Measurements from ENCODE around the gene EPHB1. TPM values are rescaled to one million over a fixed set of nuclear protein-coding genes. Genes with fewer than 3 reads are reported as not detected.

Gene EPHB1
- polyA plus RNA-seq, 3 donors = 5.0 to 6.8 (median 6.2) TPM

DNA sequence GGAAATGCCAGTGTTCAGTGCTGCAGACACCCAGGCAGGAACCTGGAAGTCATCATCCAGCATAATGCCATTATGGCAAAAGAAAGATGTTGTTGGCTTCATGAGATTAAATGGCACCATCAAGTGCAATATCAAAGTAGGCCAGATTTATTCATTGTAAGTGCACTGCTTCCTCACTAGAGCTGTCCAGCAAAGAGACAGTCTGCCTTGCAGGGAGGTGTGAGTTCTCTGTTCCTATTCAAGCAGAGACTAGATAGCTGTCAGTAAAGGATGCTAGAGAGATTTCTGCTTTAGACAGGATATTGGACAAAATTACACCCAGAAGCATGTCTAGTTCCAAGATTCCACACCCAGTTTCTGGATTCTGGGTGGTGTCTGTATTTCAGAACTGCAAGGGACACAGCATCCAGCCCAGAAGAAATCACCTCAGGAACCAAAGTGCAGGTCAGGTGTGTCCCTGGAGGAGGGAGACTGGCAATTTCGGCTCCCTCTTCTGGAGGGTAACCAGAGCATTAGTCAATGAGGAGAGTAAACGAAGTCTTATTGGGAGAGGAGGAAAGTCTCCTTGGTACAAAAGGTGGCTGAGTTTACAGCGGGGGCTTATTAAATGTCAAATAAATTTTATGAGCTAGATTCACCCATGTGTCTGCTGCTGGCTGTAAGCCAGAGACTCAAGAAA, 377.3 kb downstream of the EPHB1 start:
- DNase-seq (ENCODE audit: low read depth in 3 of 3, low spot score in 2 of 3) = no peak

DNA sequence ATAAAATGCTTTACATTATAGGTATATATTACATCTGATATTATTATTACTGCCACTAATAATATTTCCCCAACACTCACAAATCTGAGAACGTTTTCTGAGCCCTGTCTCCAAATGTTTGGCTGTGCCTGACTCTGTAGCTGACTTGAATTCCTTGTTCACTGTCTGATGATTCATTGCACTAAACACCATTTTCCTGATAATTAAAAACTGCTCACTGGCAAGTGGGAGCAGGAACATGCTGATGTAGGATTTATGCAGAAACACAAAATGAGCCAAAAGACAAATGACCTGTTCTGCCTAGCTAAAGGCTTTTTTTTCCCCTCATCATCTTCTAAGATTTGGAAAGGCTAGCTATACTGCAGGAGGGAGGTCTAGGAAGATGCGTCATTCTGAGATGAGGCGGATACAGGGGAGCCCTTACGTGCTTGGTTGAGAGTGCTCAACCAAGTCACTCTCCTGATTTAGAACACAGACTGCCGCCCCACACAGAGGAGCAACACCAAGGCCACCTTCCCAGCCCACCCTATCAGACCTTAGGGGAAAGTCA, 380.7 kb downstream of the EPHB1 start:
- DNase-seq (ENCODE audit: low read depth in 3 of 3, low spot score in 2 of 3) = no peak

DNA sequence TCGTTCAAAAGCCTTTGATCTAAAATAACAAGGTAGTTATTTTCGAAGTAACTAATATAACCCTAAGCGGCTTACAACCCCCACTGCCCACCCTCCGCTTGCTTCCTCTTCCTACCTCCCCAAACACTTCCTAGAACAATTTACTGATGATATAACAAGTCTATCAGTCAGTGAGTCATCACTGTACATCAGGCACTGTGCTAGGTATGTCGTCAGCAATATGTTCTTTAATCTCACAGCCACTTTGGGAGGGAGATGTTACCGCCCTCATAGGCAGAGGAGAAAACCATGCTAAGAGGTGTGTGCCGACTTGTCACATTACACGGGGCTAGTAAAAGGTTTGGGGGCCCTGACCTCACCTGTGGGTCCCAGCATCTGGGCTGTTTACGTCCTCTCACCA, 381.8 kb downstream of the EPHB1 start:
- DNase-seq (ENCODE audit: low read depth in 3 of 3, low spot score in 2 of 3) = no peak

DNA sequence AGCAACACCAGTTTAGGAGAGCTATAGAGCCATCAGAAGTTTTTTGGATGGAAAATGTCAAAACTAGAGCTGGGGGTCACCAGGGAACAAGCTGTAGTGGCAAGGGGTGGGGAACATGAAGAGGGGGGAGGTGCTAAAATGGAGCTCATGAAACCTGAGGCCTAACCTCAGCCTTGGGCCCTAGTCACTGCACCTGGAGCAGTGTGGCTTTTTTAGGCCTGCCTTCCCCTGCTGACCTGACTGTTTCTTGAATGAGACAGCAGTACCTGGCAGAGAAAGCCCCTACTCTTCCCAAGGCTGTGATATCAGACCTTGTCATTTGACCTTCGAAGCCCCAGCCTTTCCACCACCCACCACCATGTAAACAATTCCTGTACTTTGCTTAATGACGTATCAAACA, 383.5 kb downstream of the EPHB1 start:
- no peak for DNase-seq (ENCODE audit: low read depth in 3 of 3, low spot score in 2 of 3)

DNA sequence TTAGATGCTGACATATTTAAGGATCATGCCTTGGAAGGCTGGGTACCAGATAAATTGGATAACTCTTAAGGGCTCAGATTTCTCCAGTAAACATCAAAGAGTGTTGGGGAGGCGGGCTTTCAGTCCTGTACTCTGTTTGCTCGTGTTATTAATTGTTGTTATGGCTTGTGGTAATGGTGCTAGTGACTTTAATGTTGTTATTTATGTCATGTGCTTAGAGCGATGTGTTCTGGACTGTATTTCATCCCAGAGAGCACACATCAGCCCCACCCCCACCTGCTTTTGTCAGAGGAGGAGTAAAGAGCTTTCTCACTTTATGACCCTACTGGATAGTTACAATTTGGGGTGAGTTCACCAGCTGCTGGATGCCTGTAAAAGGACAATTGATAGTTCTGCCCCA, 386.3 kb downstream of the EPHB1 start:
- DNase-seq (ENCODE audit: low read depth in 3 of 3, low spot score in 2 of 3) = no peak

DNA sequence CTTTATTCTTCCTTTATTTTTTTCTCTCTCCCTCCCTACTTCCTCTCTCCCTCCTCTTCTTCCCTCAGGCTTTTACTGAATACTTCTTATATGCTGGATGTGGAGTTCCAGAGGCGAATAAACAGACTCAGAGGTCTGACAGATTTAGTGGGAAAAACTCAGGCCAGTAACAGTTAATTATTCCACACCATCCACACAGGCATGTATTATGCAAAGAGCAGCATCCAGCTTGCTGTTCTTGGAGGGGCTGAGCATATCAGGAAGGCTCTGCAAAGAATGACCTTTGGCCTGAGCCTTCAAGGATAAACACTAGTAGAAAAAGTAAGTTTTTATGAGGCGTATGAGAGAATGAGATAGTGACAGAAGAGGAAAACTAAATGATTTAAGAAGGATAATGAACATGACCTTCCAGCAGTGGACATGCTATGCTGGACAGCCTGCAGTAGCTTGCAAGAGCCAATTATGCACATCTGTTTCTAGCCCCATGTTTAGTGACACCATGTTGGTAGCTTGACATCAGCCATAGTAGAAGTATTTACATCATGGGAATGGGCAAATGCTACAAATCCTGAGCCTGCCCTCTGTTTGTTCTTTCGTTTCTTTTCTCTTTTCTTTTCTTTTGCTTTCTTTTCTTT, 387.4 kb downstream of the EPHB1 start:
- no peak for DNase-seq (ENCODE audit: low read depth in 3 of 3, low spot score in 2 of 3)

DNA sequence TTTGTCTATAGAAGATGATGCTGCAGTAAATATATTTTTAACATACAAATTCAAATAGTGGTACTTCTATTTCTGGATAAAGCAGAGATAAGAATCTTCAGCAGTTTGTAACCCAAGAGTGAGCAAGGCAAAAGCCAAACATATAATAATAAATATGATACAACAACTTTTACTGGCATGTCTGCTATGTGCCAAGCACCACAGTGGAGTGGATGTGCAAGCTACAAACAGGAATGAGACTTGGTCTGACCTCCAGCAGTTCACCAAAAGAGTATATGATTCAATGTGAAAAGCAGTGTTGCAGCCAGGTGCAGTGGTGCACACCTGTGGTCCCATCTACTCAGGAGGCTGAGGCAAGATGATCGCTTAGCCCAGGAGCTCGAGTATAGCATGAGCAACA, 395.6 kb downstream of the EPHB1 start:
- no peak for DNase-seq (ENCODE audit: low read depth in 3 of 3, low spot score in 2 of 3)

DNA sequence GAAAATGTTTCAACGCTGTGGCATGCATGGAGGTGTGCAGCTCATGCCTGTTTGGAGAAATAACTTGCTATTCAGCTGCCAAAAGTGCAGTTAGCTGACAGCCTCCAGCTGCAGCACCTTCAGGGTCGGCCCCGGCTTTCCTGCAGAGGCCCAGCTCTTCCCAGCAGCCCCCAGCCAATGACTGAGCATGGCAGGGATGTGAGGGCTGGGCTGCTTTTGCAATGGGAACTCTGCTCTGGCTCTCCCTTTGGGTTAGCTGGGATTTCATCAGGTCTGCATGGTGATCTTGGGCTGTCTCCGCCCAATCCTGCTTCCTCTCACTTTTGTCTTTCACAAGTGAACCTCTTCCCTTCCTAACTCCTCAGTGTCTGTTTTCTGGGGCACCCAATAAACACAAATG, 396.6 kb downstream of the EPHB1 start:
- DNase-seq (ENCODE audit: low read depth in 3 of 3, low spot score in 2 of 3) = no peak

DNA sequence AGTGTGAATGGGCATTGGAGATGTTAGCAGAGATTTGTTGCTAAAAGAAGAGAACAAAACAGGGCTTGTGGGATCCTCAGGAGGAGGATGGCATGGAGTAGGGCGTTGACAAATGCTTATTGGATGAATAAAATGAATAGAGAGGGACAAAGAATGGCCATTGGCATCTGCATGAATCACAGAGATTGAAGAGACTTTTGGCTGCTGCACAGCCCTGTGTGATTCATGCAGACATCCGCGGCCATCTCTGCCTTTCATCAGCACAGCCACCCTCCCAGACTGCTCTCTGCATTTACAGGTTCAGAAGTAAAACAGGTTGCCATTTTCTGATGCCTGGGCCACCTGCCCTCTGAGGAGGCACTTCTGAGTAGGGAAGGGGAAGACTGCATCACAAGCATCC, 397.9 kb downstream of the EPHB1 start:
- no peak for DNase-seq (ENCODE audit: low read depth in 3 of 3, low spot score in 2 of 3)

DNA sequence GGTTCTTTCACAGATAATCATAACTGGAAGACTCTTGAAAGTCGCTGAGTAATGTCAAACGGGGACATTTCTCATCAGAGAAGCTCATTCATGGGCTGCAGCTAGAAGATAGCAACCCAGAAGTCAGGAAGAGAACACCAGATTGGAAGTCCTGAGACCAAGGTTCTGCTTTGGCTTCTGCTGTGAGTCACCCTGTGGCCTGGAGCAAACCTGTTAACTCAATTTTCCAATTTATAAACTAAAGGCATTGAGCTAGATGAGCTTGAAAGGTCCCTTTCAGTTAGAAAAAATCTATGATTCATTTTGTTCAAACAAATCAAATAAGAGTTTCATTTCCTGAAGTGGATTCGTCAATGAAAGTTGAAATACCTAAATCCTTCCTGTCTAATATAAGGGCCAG, 402.2 kb downstream of the EPHB1 start:
- DNase-seq (ENCODE audit: low read depth in 3 of 3, low spot score in 2 of 3) = no peak

DNA sequence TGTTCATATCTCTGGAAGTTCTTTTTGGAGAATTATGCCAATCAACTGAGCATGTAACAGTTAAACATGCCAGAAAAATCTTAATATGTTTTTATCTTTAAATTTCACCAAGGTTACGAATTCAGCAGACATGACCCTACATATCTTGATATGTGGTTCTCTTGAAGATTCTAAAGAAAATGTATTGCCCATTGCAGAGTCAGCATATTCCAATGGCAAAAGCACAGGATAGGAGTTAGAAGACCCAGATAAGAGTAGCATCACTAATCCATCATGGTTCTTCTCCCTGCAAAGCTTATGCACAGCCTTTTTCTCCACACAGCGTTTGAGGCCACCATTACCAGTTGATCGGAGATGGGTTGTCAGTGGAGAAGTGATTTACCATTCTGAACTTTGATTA, 402.8 kb downstream of the EPHB1 start:
- DNase-seq (ENCODE audit: low read depth in 3 of 3, low spot score in 2 of 3) = no peak

DNA sequence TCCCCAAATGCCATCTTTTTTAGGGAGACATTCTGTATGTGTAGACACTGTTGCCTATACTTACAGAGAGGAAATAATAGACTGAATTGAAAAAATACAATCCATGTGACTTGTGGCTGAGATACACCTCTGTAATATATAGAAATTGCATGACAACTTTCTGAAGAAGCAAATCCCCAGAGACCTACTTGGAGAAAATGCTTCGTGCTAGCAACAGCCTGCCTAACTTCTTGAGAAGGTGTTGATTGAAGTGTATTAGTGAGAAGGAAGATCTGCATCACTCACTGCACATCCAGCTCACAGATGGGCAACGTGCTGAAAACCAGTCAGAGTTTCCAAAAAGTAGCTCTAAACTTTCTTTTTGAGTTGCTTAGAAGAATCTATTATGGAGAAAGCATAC, 404.1 kb downstream of the EPHB1 start:
- no peak for DNase-seq (ENCODE audit: low read depth in 3 of 3, low spot score in 2 of 3)

DNA sequence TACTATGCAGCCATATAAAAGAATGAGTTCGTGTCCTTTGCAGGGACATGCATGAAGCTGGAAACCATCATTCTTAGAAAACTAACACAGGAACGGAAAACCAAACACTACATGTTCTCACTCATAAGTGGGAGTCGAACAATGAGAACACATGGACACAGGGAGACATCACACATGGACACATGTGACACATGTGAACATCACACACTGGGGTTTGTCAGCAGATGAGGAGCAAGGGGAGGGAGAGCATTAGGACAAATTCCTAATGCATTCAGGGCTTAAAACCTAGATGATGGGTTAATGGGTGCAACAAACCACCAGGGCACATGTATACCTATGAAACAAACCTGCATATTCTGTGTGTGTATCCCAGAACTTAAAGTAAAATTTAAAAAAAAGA, 408.0 kb downstream of the EPHB1 start:
- DNase-seq (ENCODE audit: low read depth in 3 of 3, low spot score in 2 of 3) = no peak

DNA sequence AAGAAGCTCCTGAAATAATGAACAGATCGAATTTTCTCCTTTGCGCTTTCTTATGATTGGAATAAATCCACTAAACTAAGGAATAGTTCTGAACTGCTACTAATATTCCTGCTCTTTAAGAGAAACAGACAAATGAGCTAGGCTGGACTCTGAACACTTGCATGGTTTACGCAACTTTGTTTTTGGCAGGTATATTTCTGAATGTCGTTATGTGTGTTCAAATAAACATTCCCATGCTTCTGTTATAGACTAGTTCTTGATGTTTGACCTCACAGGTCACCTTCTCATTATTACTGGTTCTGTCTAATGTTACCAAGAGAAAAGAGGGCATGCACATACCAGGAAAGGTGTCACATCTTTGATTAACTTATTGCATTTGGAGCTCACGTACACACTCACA, 418.2 kb downstream of the EPHB1 start:
- DNase-seq (ENCODE audit: low read depth in 3 of 3, low spot score in 2 of 3) = no peak

DNA sequence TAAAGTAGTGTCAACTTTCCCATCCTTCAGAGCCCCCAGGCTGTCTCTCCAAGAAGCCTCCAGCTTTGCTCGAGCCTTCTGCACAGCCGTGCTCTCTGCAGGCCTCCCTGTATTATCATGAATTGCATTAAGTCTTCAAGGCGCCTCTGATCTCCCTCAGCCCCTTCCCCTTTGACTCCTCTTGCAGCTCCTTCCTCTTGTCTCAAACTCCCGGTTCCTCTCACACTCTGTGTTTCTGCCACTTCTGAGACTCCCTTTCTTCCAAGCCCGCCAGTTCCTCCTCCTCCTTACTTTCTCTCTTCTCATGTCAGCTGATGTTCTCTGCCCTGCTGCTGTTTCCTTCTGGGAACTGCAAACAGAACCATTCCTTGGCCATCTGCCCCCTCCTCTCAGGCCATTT, 418.8 kb downstream of the EPHB1 start:
- no peak for DNase-seq (ENCODE audit: low read depth in 3 of 3, low spot score in 2 of 3)

DNA sequence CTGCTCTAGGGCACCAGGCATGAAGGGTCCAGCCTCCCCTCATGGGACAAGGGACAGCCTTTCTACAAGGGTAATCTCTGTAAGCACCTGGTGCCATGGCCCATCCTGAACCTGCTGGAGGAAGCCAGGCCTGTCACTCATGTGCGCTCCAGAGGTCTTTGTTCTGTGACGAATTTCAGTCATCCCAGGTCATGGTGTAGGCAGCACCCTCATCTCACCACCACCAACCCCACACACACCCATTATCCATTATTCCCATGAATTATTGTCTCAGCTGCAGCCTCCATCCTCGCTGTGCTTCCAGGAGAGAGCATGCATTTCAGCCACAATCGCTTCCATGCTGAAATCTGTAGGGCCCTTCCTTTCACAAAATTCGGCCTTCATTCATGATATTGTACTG, 419.3 kb downstream of the EPHB1 start:
- DNase-seq (ENCODE audit: low read depth in 3 of 3, low spot score in 2 of 3) = no peak

DNA sequence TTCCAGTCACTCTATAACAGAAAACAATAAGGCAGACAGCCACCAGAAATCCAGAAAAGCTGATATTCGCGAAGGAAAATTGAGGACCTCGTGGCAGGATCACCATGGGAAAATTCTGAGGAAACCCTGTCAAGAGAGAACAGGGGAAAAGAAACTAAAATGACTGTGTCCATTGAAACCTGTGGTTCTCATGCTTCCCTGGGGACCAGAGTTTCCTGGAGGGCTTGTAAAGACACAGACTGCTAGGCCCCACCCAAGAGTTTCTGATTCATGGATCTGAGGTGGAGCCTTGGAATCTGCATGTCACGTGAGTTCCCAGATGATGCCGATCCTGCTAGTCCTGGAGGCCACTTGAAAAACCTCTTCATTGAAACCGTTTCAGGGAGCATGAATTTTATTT, 420.5 kb downstream of the EPHB1 start:
- no peak for DNase-seq (ENCODE audit: low read depth in 3 of 3, low spot score in 2 of 3)

DNA sequence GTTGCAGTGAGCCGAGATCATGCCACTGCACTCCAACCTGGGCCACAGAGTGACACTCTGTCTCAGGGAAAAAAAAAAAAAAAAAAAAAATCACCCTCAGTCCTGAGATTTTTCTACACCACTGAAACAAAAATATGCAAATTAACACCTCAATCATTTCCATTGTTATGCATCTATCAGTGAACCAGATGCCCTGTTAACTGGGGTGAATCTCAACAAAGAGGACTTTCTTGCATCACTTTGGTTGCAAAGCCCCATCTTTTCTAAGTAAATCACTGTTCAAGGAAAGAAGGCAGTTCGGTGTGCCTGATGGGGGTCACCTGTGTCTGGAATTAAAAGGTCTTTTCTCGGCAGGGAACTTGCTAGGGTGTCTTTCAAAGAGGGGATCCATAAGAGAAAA, 421.6 kb downstream of the EPHB1 start:
- no peak for DNase-seq (ENCODE audit: low read depth in 3 of 3, low spot score in 2 of 3)

DNA sequence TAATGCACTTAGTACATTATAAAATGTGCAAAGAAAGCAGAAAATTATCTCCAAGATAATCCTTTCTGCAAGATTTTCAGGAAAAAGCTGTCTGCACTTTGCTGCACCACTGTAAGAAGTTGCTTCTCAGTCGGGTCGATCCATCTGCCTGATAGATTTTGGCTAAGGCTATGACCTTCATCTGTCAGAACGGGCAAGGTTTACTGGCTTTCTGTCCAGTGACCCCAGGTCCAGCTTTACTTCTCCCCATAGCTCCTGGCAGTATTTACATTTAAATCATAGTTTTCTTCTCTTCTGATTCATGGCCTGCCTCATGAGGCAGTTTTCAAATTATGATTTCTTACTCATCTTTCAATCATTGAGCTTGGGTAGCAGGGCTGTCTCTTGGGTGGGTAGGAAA, 422.7 kb downstream of the EPHB1 start:
- DNase-seq (ENCODE audit: low read depth in 3 of 3, low spot score in 2 of 3) = no peak

DNA sequence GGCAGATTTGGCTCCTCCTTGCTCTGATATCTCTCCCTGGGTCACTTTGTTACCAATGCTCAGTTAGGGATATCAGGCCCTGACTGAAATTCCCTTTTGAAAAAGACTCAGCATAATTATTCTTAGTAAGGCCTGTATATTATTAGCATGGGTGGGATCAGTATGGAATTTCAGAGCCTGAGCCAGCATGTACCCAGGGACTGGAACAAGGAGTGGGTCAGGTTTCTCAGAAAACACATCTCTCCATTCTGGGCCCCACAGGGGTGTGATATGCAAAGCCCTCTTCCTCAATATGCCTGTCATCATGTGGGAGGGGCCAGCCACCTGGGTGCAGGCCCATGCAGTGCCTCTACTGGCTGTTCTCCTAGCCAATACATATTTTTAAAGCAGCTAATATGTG, 423.2 kb downstream of the EPHB1 start:
- DNase-seq (ENCODE audit: low read depth in 3 of 3, low spot score in 2 of 3) = no peak

DNA sequence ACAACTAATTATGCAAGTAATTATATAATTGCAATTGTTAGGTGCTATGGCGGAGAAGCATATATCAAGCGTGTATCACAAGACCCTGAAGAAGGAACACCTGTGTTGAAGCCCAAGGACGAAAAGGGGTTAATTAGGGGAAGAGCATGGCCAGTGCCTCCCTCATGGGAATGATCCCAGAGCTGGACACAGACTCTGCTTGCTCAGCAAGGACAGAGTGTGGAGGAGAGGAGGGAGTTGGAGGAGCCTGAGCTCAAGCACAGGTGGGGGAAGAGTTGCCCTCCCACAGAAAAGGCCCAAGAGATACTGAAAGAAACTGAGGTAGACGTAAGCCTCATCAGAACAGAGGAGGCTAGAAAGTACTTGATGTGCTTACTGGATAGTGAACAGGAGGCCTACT, 423.7 kb downstream of the EPHB1 start:
- DNase-seq (ENCODE audit: low read depth in 3 of 3, low spot score in 2 of 3) = no peak

DNA sequence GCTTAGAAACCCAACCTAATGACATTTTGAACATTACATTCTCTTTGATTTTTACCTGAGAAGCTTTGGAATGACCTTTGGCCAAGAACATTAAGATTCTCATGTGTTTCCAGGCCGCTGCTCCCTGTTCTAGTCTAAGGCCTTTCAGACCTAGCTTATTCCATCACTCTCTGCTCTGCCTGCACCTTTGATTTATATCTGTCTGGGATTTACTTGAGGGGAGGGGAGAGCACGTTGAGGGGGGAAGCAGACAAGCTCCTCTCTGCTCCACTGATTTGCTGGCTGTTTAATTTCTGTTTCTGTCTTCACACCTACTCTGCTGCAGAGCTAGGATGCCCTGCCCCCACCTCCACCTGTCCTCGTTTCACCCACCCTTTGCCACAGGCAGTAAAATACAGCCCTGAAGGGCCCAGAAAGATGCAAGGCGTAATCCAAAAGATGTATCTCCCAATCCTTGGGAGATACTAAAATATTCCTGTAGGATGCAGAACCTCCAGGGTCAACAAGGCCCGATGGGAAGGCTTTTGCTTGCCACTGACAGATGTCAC, 429.8 kb downstream of the EPHB1 start:
- DNase-seq (ENCODE audit: low read depth in 3 of 3, low spot score in 2 of 3) = no peak

Data from right renal cortex interstitium (tissue), 3 donors.